Measurements from ENCODE around the gene RAVER1. TPM values are rescaled to one million over a fixed set of nuclear protein-coding genes. Genes with fewer than 3 reads are reported as not detected.

The RAVER1 gene
- total and polyA plus RNA-seq, 9 of the 15 experiments (the other 6 are each of a cell fraction or from before 2014, with no cell fraction given), result 0.06 to 113 (median 7.0) TPM

DNA sequence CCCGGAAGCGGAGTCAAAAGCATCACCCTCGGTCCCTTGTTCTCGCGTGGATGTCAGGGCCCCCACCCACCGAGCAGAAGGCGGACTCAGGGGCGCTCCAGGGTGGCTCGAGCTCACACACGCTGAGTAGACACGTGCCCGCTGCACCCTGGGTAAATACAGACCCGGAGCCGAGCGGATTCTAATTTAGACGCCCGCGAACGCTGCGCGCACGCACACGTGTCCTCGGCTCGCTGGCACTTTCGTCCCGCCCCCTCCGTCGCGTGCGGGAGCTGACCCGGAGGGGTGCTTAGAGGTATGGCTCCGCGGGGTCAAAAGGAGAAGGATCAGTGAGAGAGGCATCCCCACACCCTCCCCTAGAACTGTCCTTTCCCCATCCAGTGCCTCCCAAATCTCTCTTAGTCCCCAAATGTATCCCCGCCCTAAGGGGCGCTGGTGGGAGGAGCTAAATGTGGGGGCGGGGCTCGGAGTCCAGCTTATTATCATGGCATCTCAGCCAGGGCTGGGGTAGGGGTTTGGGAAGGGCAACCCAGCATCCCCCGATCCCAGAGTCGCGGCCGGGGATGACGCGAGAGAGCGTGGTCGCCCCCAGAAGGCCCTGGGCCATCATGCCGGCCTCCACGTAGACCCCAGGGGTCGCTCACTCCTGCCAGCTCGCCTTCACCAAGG, 44.0 kb downstream of the RAVER1 start (continued):
- TF ChIP-seq, protein P1, sequence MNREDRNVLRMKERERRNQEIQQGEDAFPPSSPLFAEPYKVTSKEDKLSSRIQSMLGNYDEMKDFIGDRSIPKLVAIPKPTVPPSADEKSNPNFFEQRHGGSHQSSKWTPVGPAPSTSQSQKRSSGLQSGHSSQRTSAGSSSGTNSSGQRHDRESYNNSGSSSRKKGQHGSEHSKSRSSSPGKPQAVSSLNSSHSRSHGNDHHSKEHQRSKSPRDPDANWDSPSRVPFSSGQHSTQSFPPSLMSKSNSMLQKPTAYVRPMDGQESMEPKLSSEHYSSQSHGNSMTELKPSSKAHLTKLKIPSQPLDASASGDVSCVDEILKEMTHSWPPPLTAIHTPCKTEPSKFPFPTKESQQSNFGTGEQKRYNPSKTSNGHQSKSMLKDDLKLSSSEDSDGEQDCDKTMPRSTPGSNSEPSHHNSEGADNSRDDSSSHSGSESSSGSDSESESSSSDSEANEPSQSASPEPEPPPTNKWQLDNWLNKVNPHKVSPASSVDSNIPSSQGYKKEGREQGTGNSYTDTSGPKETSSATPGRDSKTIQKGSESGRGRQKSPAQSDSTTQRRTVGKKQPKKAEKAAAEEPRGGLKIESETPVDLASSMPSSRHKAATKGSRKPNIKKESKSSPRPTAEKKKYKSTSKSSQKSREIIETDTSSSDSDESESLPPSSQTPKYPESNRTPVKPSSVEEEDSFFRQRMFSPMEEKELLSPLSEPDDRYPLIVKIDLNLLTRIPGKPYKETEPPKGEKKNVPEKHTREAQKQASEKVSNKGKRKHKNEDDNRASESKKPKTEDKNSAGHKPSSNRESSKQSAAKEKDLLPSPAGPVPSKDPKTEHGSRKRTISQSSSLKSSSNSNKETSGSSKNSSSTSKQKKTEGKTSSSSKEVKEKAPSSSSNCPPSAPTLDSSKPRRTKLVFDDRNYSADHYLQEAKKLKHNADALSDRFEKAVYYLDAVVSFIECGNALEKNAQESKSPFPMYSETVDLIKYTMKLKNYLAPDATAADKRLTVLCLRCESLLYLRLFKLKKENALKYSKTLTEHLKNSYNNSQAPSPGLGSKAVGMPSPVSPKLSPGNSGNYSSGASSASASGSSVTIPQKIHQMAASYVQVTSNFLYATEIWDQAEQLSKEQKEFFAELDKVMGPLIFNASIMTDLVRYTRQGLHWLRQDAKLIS (CRISPR knock-in tag; IDR thresholded peaks at IDR 0.05), result no peak; the same call in 1 of the 2 replicates
- TF ChIP-seq C11orf30 (IDR thresholded peaks at IDR 0.05; ENCODE audit: low read depth) (peak; percentile 50), NR4A1 (CRISPR knock-in tag; IDR thresholded peaks at IDR 0.05) (0 out of 2 replicates have a peak, but pooled peaks have one; percentile 30), NR4A1 (tag; IDR thresholded peaks at IDR 0.05) (no peak), L3MBTL2 (IDR thresholded peaks at IDR 0.05) (peak; percentile 94), NFIX (CRISPR knock-in tag; IDR thresholded peaks at IDR 0.05; ENCODE audit: low read depth) (no peak), STAT5A (IDR thresholded peaks at IDR 0.05; ENCODE audit: borderline replicate concordance, low read length) (no peak), CBFB (CRISPR knock-in tag; IDR thresholded peaks at IDR 0.05) (no peak), EP400 (IDR thresholded peaks at IDR 0.05) (peak; percentile 90), HMG20B (CRISPR knock-in tag; IDR thresholded peaks at IDR 0.05) (peak; percentile 35; the same call in 1 of the 2 replicates), RBM14 (IDR thresholded peaks at IDR 0.05; ENCODE audit: borderline replicate concordance, insufficient read depth, low read depth, low read length) (no peak)
- TF ChIP-seq, protein P2, sequence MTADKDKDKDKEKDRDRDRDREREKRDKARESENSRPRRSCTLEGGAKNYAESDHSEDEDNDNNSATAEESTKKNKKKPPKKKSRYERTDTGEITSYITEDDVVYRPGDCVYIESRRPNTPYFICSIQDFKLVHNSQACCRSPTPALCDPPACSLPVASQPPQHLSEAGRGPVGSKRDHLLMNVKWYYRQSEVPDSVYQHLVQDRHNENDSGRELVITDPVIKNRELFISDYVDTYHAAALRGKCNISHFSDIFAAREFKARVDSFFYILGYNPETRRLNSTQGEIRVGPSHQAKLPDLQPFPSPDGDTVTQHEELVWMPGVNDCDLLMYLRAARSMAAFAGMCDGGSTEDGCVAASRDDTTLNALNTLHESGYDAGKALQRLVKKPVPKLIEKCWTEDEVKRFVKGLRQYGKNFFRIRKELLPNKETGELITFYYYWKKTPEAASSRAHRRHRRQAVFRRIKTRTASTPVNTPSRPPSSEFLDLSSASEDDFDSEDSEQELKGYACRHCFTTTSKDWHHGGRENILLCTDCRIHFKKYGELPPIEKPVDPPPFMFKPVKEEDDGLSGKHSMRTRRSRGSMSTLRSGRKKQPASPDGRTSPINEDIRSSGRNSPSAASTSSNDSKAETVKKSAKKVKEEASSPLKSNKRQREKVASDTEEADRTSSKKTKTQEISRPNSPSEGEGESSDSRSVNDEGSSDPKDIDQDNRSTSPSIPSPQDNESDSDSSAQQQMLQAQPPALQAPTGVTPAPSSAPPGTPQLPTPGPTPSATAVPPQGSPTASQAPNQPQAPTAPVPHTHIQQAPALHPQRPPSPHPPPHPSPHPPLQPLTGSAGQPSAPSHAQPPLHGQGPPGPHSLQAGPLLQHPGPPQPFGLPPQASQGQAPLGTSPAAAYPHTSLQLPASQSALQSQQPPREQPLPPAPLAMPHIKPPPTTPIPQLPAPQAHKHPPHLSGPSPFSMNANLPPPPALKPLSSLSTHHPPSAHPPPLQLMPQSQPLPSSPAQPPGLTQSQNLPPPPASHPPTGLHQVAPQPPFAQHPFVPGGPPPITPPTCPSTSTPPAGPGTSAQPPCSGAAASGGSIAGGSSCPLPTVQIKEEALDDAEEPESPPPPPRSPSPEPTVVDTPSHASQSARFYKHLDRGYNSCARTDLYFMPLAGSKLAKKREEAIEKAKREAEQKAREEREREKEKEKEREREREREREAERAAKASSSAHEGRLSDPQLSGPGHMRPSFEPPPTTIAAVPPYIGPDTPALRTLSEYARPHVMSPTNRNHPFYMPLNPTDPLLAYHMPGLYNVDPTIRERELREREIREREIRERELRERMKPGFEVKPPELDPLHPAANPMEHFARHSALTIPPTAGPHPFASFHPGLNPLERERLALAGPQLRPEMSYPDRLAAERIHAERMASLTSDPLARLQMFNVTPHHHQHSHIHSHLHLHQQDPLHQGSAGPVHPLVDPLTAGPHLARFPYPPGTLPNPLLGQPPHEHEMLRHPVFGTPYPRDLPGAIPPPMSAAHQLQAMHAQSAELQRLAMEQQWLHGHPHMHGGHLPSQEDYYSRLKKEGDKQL (CRISPR knock-in tag; IDR thresholded peaks at IDR 0.05; ENCODE audit: borderline replicate concordance), result 0 out of 2 replicates have a peak, but pooled peaks have one; percentile 48
- TF ChIP-seq, protein P3, sequence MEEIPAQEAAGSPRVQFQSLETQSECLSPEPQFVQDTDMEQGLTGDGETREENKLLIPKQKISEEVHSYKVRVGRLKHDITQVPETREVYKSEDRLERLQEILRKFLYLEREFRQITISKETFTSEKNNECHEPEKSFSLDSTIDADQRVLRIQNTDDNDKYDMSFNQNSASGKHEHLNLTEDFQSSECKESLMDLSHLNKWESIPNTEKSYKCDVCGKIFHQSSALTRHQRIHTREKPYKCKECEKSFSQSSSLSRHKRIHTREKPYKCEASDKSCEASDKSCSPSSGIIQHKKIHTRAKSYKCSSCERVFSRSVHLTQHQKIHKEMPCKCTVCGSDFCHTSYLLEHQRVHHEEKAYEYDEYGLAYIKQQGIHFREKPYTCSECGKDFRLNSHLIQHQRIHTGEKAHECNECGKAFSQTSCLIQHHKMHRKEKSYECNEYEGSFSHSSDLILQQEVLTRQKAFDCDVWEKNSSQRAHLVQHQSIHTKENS (CRISPR knock-in tag; IDR thresholded peaks at IDR 0.05), result 0 out of 2 replicates have a peak, but pooled peaks have one; percentile 2
- TF ChIP-seq, protein P4, sequence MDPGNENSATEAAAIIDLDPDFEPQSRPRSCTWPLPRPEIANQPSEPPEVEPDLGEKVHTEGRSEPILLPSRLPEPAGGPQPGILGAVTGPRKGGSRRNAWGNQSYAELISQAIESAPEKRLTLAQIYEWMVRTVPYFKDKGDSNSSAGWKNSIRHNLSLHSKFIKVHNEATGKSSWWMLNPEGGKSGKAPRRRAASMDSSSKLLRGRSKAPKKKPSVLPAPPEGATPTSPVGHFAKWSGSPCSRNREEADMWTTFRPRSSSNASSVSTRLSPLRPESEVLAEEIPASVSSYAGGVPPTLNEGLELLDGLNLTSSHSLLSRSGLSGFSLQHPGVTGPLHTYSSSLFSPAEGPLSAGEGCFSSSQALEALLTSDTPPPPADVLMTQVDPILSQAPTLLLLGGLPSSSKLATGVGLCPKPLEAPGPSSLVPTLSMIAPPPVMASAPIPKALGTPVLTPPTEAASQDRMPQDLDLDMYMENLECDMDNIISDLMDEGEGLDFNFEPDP (CRISPR knock-in tag; IDR thresholded peaks at IDR 0.05), result 0 out of 2 replicates have a peak, but pooled peaks have one; percentile 34

Data from K562 (cell line).